Panc1 (cell line): Measurements from ENCODE around the gene DPP8. TPM values are rescaled to one million over a fixed set of nuclear protein-coding genes. Genes with fewer than 3 reads are reported as not detected.

ENCODE experiments used
- ATAC-seq: fragments of 200-7000 bp; cut with Tn5 transposase; 2 replicates; pipeline ENCODE4 v1.9.1; 2020; ENCODE audit warnings: mild to moderate bottlenecking, moderate library complexity
- BruUV-seq: library from RNA; stranded (reverse); fragments of 400-500 nt; replicated peaks from 2 replicates; lab custom pipeline; 2021; lab: Mats Ljungman, UMichigan
- CTCF ChIA-PET: fragments of 300-600 bp; sonication (Branson Sonifier 250); formaldehyde crosslinking; loops from one replicate; lab custom pipeline; 2022; ENCODE audit warnings: antibody characterized with exemption; lab: Charles Lee
- POLR2A ChIA-PET: fragments of 300-600 bp; sonication (Branson Sonifier 250); formaldehyde crosslinking; loops from one replicate; lab custom pipeline; 2022; ENCODE audit warnings: antibody characterized with exemption; lab: Charles Lee
- DNase-seq: peaks from one replicate; pipeline ENCODE4 v3.0.0-alpha.2; 2010; ENCODE audit warnings: low read depth, low spot score
- H3K27ac ChIP-seq: 2 replicates; pipeline ENCODE4 v1.5.1; 2011; ENCODE audit warnings: mild to moderate bottlenecking, low read length, inconsistent platforms
- H3K27me3 ChIP-seq: fragments of 200-500 bp; sonication (Bioruptor generic); 2 replicates; pipeline ENCODE4 v1.6.0; 2014; ENCODE audit warnings: low read length, inconsistent platforms; ENCODE audit not compliant: control insufficient read depth, insufficient read depth
- H3K36me3 ChIP-seq: fragments of 200-500 bp; sonication (Bioruptor generic); 2 replicates; pipeline ENCODE4 v1.5.1; 2014; ENCODE audit warnings: inconsistent platforms, mild to moderate bottlenecking, low read length, moderate library complexity; ENCODE audit not compliant: control insufficient read depth, insufficient read depth
- H3K4me1 ChIP-seq: 2 replicates; pipeline ENCODE4 v1.5.1; 2011; ENCODE audit warnings: inconsistent platforms, mild to moderate bottlenecking, low read length, moderate library complexity; ENCODE audit not compliant: control insufficient read depth, insufficient read depth
- H3K4me3 ChIP-seq, 2 experiments: 2 replicates each; pipeline ENCODE4 v1.5.1; 2011 to 2012; ENCODE audit warnings: low read depth in 2 of 2, low read length in 2 of 2, mild to moderate bottlenecking in 2 of 2, inconsistent platforms in 1 of 2, moderate library complexity in 1 of 2
- H3K9me3 ChIP-seq: fragments of 200-500 bp; sonication (Bioruptor generic); 2 replicates; pipeline ENCODE4 v1.5.1; 2014; ENCODE audit warnings: low read depth, mild to moderate bottlenecking, inconsistent platforms, low read length, moderate library complexity; ENCODE audit not compliant: control insufficient read depth, insufficient read depth
- CTCF ChIP-seq: fragments of 450-650 bp; IDR thresholded peaks from 2 replicates; pipeline ENCODE4 v1.5.1; 2017; ENCODE audit warnings: mild to moderate bottlenecking
- POLR2AphosphoS5 ChIP-seq: IDR thresholded peaks from 2 replicates; pipeline ENCODE4 v1.6.1; 2012; ENCODE audit warnings: mild to moderate bottlenecking, low read depth, low read length, moderate library complexity
- REST ChIP-seq, 2 experiments: IDR thresholded peaks; 2 replicates each; pipeline ENCODE4 v1.6.1; 2011 to 2012; ENCODE audit warnings: low read depth in 2 of 2, control low read depth in 1 of 2, low read length in 1 of 2, mild to moderate bottlenecking in 1 of 2, moderate library complexity in 1 of 2; ENCODE audit not compliant: insufficient read depth in 1 of 2
- SIN3A ChIP-seq: IDR thresholded peaks from 2 replicates; pipeline ENCODE4 v1.6.1; 2012; ENCODE audit warnings: low read depth, mild to moderate bottlenecking, low read length, moderate library complexity, borderline replicate concordance; ENCODE audit not compliant: insufficient read depth
- TCF7L2 ChIP-seq: IDR thresholded peaks from 2 replicates; pipeline ENCODE4 v1.6.1; 2011; ENCODE audit warnings: mild to moderate bottlenecking, low read depth, low read length, inconsistent platforms
- in situ Hi-C: cut with HindIII; loops from 2 replicates; pipeline ENCODE4 v1.10.0; 2016; ENCODE audit warnings: low sequenced_read_pairs, low pct_unique_long_range_greater_than_20kb
- intact Hi-C: fragments of 100-400 bp; cut with micrococcal nuclease; formaldehyde crosslinking; loops from one replicate; pipeline ENCODE4 v1.10.0; 2022; ENCODE audit not compliant: unreplicated experiment
- total RNA-seq: library from RNA; stranded (reverse); gene quantifications from one replicate; pipeline ENCODE4 v1.2.1, GENCODE V29; 2021; ENCODE audit not compliant: unreplicated experiment

Gene DPP8
- total RNA-seq, 1 experiment from 2014 or later, result 36.2 TPM

GRCh38 chr15:65413760-65414144 is 103.7 kb downstream of the DPP8 start:
- intact Hi-C loops (no loop called here), in situ Hi-C loops (no loop called here)
- Histone ChIP-seq H3K27me3 (no peaks in the 10 kb centered on the region), H3K4me1 (peaks cover 35% of the 10 kb centered on the region), H3K36me3 (no peaks in the 10 kb centered on the region), H3K27ac (peak overlapping the region; percentile 15; the same call in 1 of the 2 replicates), H3K9me3 (no peaks in the 10 kb centered on the region), H3K4me3 (no peak overlapping the region)
- POLR2A ChIA-PET, result no interaction called here
- peak; percentile 66 for DNase-seq
- CTCF ChIA-PET, result no interaction called here
- TF ChIP-seq REST (IDR thresholded peaks at IDR 0.05; ENCODE audit: insufficient read depth in 1 of 2, low read depth in 2 of 2, low read length in 1 of 2), result no peak
- TF ChIP-seq POLR2AphosphoS5, result no peak
- TF ChIP-seq TCF7L2, result no peak
- TF ChIP-seq SIN3A, result no peak
- TF ChIP-seq CTCF, result no peak
- BruUV-seq, result no TSS peak
- no peak for ATAC-seq

GRCh38 chr15:65413051-65413759 is 104.3 kb downstream of the DPP8 start:
- ATAC-seq, result no peak
- TF ChIP-seq TCF7L2, result no peak
- no peak for TF ChIP-seq CTCF
- no peak for TF ChIP-seq POLR2AphosphoS5
- TF ChIP-seq REST (IDR thresholded peaks at IDR 0.05; ENCODE audit: insufficient read depth in 1 of 2, low read depth in 2 of 2, low read length in 1 of 2), result no peak
- no peak for TF ChIP-seq SIN3A
- in situ Hi-C loops, result no loop called here
- no peaks in the 10 kb centered on the region for H3K9me3 ChIP-seq
- no peak for DNase-seq
- BruUV-seq, result no TSS peak
- POLR2A ChIA-PET, result no interaction called here
- peak overlapping the region; percentile 15; the same call in 1 of the 2 replicates for H3K27ac ChIP-seq
- no peaks in the 10 kb centered on the region for H3K36me3 ChIP-seq
- H3K27me3 ChIP-seq, result no peaks in the 10 kb centered on the region
- intact Hi-C loops, result no loop called here
- no peak overlapping the region for H3K4me3 ChIP-seq
- CTCF ChIA-PET, result interaction anchor here (0.6 kb wide), 1 partner anchor 11 kb away, joined by 3 read pairs; no protein-coding TSS in a partner anchor
- H3K4me1 ChIP-seq, result peaks cover 35% of the 10 kb centered on the region
